A549 (cell line): ENCODE measurements around the gene SPRR3. TPM values are rescaled to one million over a fixed set of nuclear protein-coding genes. Genes with fewer than 3 reads are reported as not detected.

Experiments
- ATAC-seq, 2 experiments: fragments of 200-7000 bp in 1 of 2; fragments of >200 bp in 1 of 2; cut with Nextera tagmentation in 1 of 2; cut with Tn5 transposase in 1 of 2; 3 replicates each; pipeline versions ENCODE4 v1.8.0 to v1.9.1; 2018 to 2020; ENCODE audit warnings: mild to moderate bottlenecking in 1 of 2, moderate library complexity in 1 of 2
- CTCF ChIA-PET: fragments of 300-600 bp; sonication (Branson Sonifier 250); formaldehyde crosslinking; extraction: SDS; loops from one replicate; lab custom pipeline; 2021; ENCODE audit warnings: antibody characterized with exemption, inconsistent platforms; lab: Yijun Ruan, JAX
- POLR2A ChIA-PET: fragments of 350-600 bp; formaldehyde crosslinking; extraction: SDS; loops from one replicate; lab custom pipeline; 2021; ENCODE audit warnings: antibody characterized with exemption, inconsistent platforms; lab: Yijun Ruan, JAX
- DNase-seq, 2 experiments: peaks; one replicate each; pipeline versions ENCODE4 v3.0.0 to v3.0.0-alpha.2; 2011 to 2016; ENCODE audit warnings: low read depth in 1 of 2, low spot score in 1 of 2
- FAIRE-seq: peaks from 2 replicates; lab custom pipeline; 2011; peaks lifted over from hg19 to GRCh38; lab: Jason Lieb, UNC
- H3K27ac ChIP-seq, 2 experiments: fragments of >200 bp; sonication (Bioruptor Twin); formaldehyde crosslinking; 3 replicates each; pipeline ENCODE4 v1.5.1; 2016 to 2017
- H3K4me1 ChIP-seq: fragments of >200 bp; sonication (Bioruptor Twin); formaldehyde crosslinking; 3 replicates; pipeline ENCODE4 v1.6.1; 2016
- H3K4me2 ChIP-seq: fragments of >200 bp; sonication (Bioruptor Twin); formaldehyde crosslinking; 3 replicates; pipeline ENCODE4 v1.6.1; 2016
- H3K4me3 ChIP-seq: fragments of >200 bp; sonication (Bioruptor Twin); formaldehyde crosslinking; 3 replicates; pipeline ENCODE4 v1.5.1; 2016
- H3K9me3 ChIP-seq: fragments of >200 bp; sonication (Bioruptor Twin); formaldehyde crosslinking; 3 replicates; pipeline ENCODE4 v1.6.1; 2016
- CBX8 ChIP-seq: fragments of 200-600 bp; sonication (generic); IDR thresholded peaks from 2 replicates; pipeline ENCODE4 v1.6.1; 2016
- CTCF ChIP-seq: fragments of >200 bp; sonication (Bioruptor Twin); formaldehyde crosslinking; IDR thresholded peaks from 3 replicates; pipeline ENCODE4 v1.5.1; 2016
- EHF ChIP-seq: fragments of 250-450 bp; sonication (Bioruptor Pico); IDR thresholded peaks from 2 replicates; pipeline ENCODE4 v1.5.0; 2020; ENCODE audit warnings: mild to moderate bottlenecking
- ESRRA ChIP-seq: fragments of 150-350 bp; IDR thresholded peaks from 2 replicates; pipeline ENCODE4 v1.6.1; 2014; ENCODE audit warnings: mild to moderate bottlenecking, low read length, borderline replicate concordance
- FOSL2 ChIP-seq, 2 experiments: fragments of 450-650 bp in 1 of 2; fragments of >200 bp in 1 of 2; sonication (Bioruptor Twin) in 1 of 2; formaldehyde crosslinking; IDR thresholded peaks; 2 replicates each; pipeline versions ENCODE4 v1.5.0 to v1.6.1; 2016 to 2020; ENCODE audit warnings: mild to moderate bottlenecking in 1 of 2, moderate library complexity in 1 of 2
- GATA3 ChIP-seq: IDR thresholded peaks from 2 replicates; pipeline ENCODE4 v1.6.1; 2012; ENCODE audit warnings: borderline replicate concordance
- HDAC2 ChIP-seq: fragments of 200-600 bp; sonication (generic); IDR thresholded peaks from 2 replicates; pipeline ENCODE4 v1.6.1; 2016
- HOXA7 ChIP-seq: fragments of 250-450 bp; sonication (Bioruptor Pico); IDR thresholded peaks from 2 replicates; pipeline ENCODE4 v1.5.0; 2020; ENCODE audit warnings: mild to moderate bottlenecking, moderate library complexity
- HOXB5 ChIP-seq: fragments of 250-450 bp; sonication (Bioruptor Pico); IDR thresholded peaks from 2 replicates; pipeline ENCODE4 v1.5.0; 2020; ENCODE audit warnings: mild to moderate bottlenecking, moderate library complexity
- JUN ChIP-seq, 2 experiments: fragments of >200 bp; sonication (Bioruptor Twin); formaldehyde crosslinking; IDR thresholded peaks; 2 replicates in 1 of 2; 3 replicates in 1 of 2; pipeline ENCODE4 v1.6.1; 2016 to 2017
- KDM1A ChIP-seq: fragments of 200-600 bp; sonication (generic); IDR thresholded peaks from 2 replicates; pipeline ENCODE4 v1.6.1; 2016; ENCODE audit warnings: low read depth, mild to moderate bottlenecking
- KDM5A ChIP-seq: fragments of 200-600 bp; sonication (generic); IDR thresholded peaks from 2 replicates; pipeline ENCODE4 v1.6.1; 2016; ENCODE audit warnings: antibody characterized with exemption, mild to moderate bottlenecking
- MAFK ChIP-seq: fragments of 450-650 bp; IDR thresholded peaks from 2 replicates; pipeline ENCODE4 v1.6.1; 2014; ENCODE audit not compliant: partially characterized antibody
- POLR2AphosphoS2 ChIP-seq: conservative IDR thresholded peaks from 2 replicates; pipeline ENCODE4 v1.6.1; 2012; ENCODE audit warnings: low read length, improper control_type of control experiment, inconsistent platforms
- RAD21 ChIP-seq, 2 experiments: fragments of >200 bp in 1 of 2; sonication (Bioruptor Twin) in 1 of 2; formaldehyde crosslinking in 1 of 2; IDR thresholded peaks in 1 of 2; conservative IDR thresholded peaks in 1 of 2; 2 replicates in 1 of 2; 3 replicates in 1 of 2; pipeline ENCODE4 v1.6.1; 2012 to 2018; ENCODE audit warnings: inconsistent platforms in 1 of 2
- RCOR1 ChIP-seq: fragments of 150-350 bp; IDR thresholded peaks from 2 replicates; pipeline ENCODE4 v1.6.1; 2014; ENCODE audit warnings: antibody characterized with exemption, low read length, low read depth
- REST ChIP-seq: fragments of 200-600 bp; sonication (generic); IDR thresholded peaks from 2 replicates; pipeline ENCODE4 v1.6.1; 2016; ENCODE audit warnings: antibody characterized with exemption, mild to moderate bottlenecking, moderate library complexity
- RFX5 ChIP-seq: fragments of 450-650 bp; IDR thresholded peaks from 2 replicates; pipeline ENCODE4 v1.7.1; 2014; ENCODE audit warnings: antibody characterized with exemption, mild to moderate bottlenecking, moderate library complexity
- ZNF302 ChIP-seq: fragments of 250-450 bp; sonication (Bioruptor Pico); IDR thresholded peaks from 2 replicates; pipeline ENCODE4 v1.9.0; 2021; ENCODE audit warnings: inconsistent platforms, mild to moderate bottlenecking, moderate library complexity
- WGBS: methylation state at CpG from one replicate; pipeline ENCODE4 v1.1.6; 2017; ENCODE audit errors: missing lambda C conversion rate; 5-methylcytosine and 5-hydroxymethylcytosine counted together
- polyA plus RNA-seq, 4 experiments: library from polyadenylated mRNA; depleted of rRNA in 3 of 4; stranded (reverse); fragments of >200 nt; fragmentation: RNase III in 1 of 4; extraction: RNeasy Plus Mini Kit Qiagen cat#74134 plus additional on column Dnase treatment in 1 of 4; gene quantifications; 2 replicates in 3 of 4; 3 replicates in 1 of 4; pipeline ENCODE4 v1.2.3, GENCODE V29; 2011 to 2017
- TF ChIP-seq, protein P1 (sequence below): IDR thresholded peaks from 2 replicates; pipeline ENCODE4 v1.6.1; 2012
- TF ChIP-seq, protein P2 (sequence below): fragments of 150-350 bp; IDR thresholded peaks from 2 replicates; pipeline ENCODE4 v1.6.1; 2014; ENCODE audit warnings: low read depth, mild to moderate bottlenecking, low read length
- TF ChIP-seq, protein P3 (sequence below): IDR thresholded peaks from 2 replicates; pipeline ENCODE4 v1.6.1; 2012; ENCODE audit warnings: low read depth, borderline replicate concordance
- TF ChIP-seq, protein P4 (sequence below): fragments of 450-650 bp; IDR thresholded peaks from 2 replicates; pipeline ENCODE4 v1.6.1; 2014; ENCODE audit warnings: antibody characterized with exemption
- TF ChIP-seq, protein P5 (sequence below): fragments of 250-450 bp; sonication (Bioruptor Pico); IDR thresholded peaks from 2 replicates; pipeline ENCODE4 v1.5.0; 2021; ENCODE audit warnings: mild to moderate bottlenecking, moderate library complexity, borderline replicate concordance

Gene SPRR3
- polyA plus RNA-seq, 2 of the 4 experiments (the other 2 are of a cell fraction): not detected

GRCh38 chr1:152954436-152954835 is 47.1 kb upstream of the SPRR3 start:
- CTCF ChIA-PET: no interaction called here
- Histone ChIP-seq H3K4me2 (no peak overlapping the region), H3K4me1 (no peaks in the 10 kb centered on the region), H3K9me3 (no peaks in the 10 kb centered on the region), H3K4me3 (no peak overlapping the region), H3K27ac (no peak overlapping the region)
- no peak for TF ChIP-seq FOSL2 (IDR thresholded peaks at IDR 0.05)
- TF ChIP-seq FOSL2 (CRISPR knock-in tag; IDR thresholded peaks at IDR 0.05): peak; percentile 38; the same call in 1 of the 2 replicates
- no peak for TF ChIP-seq REST
- TF ChIP-seq, protein P1, sequence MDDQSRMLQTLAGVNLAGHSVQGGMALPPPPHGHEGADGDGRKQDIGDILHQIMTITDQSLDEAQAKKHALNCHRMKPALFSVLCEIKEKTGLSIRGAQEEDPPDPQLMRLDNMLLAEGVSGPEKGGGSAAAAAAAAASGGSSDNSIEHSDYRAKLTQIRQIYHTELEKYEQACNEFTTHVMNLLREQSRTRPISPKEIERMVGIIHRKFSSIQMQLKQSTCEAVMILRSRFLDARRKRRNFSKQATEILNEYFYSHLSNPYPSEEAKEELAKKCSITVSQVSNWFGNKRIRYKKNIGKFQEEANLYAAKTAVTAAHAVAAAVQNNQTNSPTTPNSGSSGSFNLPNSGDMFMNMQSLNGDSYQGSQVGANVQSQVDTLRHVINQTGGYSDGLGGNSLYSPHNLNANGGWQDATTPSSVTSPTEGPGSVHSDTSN: no peak
- TF ChIP-seq RCOR1: no peak
- no peak for TF ChIP-seq HOXB5 (CRISPR knock-in tag)
- no peak for TF ChIP-seq RAD21 (conservative IDR thresholded peaks at IDR 0.05 in 1 of 2, IDR thresholded peaks at IDR 0.05 in 1 of 2)
- TF ChIP-seq CTCF: no peak
- no peak for TF ChIP-seq ZNF302
- TF ChIP-seq HDAC2: no peak
- TF ChIP-seq CBX8: no peak
- TF ChIP-seq GATA3: peak; percentile 16; the same call in 1 of the 2 replicates
- TF ChIP-seq, protein P2, sequence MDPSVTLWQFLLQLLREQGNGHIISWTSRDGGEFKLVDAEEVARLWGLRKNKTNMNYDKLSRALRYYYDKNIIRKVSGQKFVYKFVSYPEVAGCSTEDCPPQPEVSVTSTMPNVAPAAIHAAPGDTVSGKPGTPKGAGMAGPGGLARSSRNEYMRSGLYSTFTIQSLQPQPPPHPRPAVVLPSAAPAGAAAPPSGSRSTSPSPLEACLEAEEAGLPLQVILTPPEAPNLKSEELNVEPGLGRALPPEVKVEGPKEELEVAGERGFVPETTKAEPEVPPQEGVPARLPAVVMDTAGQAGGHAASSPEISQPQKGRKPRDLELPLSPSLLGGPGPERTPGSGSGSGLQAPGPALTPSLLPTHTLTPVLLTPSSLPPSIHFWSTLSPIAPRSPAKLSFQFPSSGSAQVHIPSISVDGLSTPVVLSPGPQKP: no peak
- TF ChIP-seq, protein P3, sequence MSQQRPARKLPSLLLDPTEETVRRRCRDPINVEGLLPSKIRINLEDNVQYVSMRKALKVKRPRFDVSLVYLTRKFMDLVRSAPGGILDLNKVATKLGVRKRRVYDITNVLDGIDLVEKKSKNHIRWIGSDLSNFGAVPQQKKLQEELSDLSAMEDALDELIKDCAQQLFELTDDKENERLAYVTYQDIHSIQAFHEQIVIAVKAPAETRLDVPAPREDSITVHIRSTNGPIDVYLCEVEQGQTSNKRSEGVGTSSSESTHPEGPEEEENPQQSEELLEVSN: no peak
- no peak for TF ChIP-seq RFX5
- no peak for TF ChIP-seq JUN (IDR thresholded peaks at IDR 0.05)
- ATAC-seq (peak in 1 of 2 experiments; percentile 39; a peak in 2 of 6 replicates), FAIRE-seq (no peak), DNase-seq (no peak)
- POLR2A ChIA-PET: no interaction called here
- WGBS: 5% methylated on average over 6 of the region's 6 CpGs

DNA sequence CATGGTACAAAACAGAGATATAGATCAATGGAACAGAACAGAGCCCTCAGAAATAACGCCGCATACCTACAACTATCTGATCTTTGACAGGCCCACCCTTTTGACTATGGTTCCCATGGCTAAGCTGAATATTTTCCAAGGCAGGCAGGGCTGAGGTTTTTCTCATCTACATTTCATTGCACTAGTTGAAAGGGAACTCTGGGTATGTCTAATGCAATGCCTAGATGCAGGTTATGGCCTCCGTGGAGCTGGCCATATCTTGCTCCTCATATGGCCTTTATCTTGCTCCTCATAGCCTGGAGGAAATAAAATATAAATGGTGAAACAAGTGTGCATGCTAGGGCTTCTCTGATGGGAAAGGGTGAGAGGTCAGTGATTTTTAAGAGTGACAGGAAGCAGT is 44.0 kb upstream of the SPRR3 start:
- WGBS: 33% methylated on average over 3 of the region's 3 CpGs
- DNase-seq (no peak), FAIRE-seq (no peak), ATAC-seq (no peak)
- Histone ChIP-seq H3K4me2 (no peak overlapping the region), H3K27ac (no peak overlapping the region), H3K4me1 (no peaks in the 10 kb centered on the region), H3K9me3 (no peaks in the 10 kb centered on the region), H3K4me3 (no peak overlapping the region)
- ChIA-PET POLR2A (no interaction called here), CTCF (interaction anchor here (0.6 to 1.4 kb wide), 2 partner anchors 12 to 517 kb away, joined by 3 read pairs; no protein-coding TSS in a partner anchor)
- no peak for TF ChIP-seq MAFK
- TF ChIP-seq, protein P4, sequence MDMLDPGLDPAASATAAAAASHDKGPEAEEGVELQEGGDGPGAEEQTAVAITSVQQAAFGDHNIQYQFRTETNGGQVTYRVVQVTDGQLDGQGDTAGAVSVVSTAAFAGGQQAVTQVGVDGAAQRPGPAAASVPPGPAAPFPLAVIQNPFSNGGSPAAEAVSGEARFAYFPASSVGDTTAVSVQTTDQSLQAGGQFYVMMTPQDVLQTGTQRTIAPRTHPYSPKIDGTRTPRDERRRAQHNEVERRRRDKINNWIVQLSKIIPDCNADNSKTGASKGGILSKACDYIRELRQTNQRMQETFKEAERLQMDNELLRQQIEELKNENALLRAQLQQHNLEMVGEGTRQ: no peak
- no peak for TF ChIP-seq EHF
- TF ChIP-seq GATA3: no peak
- no peak for TF ChIP-seq POLR2AphosphoS2
- TF ChIP-seq HOXA7: no peak
- no peak for TF ChIP-seq KDM1A
- no peak for TF ChIP-seq HOXB5 (CRISPR knock-in tag)
- no peak for TF ChIP-seq HDAC2
- TF ChIP-seq, protein P5, sequence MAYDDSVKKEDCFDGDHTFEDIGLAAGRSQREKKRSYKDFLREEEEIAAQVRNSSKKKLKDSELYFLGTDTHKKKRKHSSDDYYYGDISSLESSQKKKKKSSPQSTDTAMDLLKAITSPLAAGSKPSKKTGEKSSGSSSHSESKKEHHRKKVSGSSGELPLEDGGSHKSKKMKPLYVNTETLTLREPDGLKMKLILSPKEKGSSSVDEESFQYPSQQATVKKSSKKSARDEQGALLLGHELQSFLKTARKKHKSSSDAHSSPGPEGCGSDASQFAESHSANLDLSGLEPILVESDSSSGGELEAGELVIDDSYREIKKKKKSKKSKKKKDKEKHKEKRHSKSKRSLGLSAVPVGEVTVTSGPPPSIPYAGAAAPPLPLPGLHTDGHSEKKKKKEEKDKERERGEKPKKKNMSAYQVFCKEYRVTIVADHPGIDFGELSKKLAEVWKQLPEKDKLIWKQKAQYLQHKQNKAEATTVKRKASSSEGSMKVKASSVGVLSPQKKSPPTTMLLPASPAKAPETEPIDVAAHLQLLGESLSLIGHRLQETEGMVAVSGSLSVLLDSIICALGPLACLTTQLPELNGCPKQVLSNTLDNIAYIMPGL (CRISPR knock-in tag): no peak
- TF ChIP-seq KDM5A: no peak
- TF ChIP-seq, protein P2: no peak
- no peak for TF ChIP-seq ESRRA
